HG03521 (cell line): Measurements from ENCODE around the gene CDR2.
"Not testable (repeated sequence)": the region's sequence is repeated elsewhere in the genome, so short reads cannot be mapped to it uniquely, and the experiment has no call there.

Source experiments
- ATAC-seq: cut with Tn5 transposase; IDR thresholded peaks from one replicate; pipeline ENCODE4 v1.9.1; 2021; ENCODE audit warnings: mild to moderate bottlenecking, moderate library complexity; ENCODE audit not compliant: unreplicated experiment

CDR2 gene

GRCh38 chr16:22353191-22353919, 21.1 kb downstream of the CDR2 start:
- ATAC-seq, result no peak

GRCh38 chr16:22352723-22353122, 21.7 kb downstream of the CDR2 start:
- ATAC-seq, result no peak

GRCh38 chr16:22352140-22352539, 22.3 kb downstream of the CDR2 start:
- no peak for ATAC-seq

- not testable (repeated sequence) for ATAC-seq
Measured at GRCh38 chr16:22351017-22351416, 23.4 kb downstream of the CDR2 start.

- ATAC-seq, result no peak
Measured at GRCh38 chr16:22348291-22348690, 26.1 kb downstream of the CDR2 start.

- no peak for ATAC-seq
Measured at GRCh38 chr16:22347100-22347820, 27.2 kb downstream of the CDR2 start.

GRCh38 chr16:22346483-22346882, 27.9 kb downstream of the CDR2 start:
- no peak for ATAC-seq

- no peak for ATAC-seq
Measured at GRCh38 chr16:22342082-22342481, 32.3 kb downstream of the CDR2 start.

- ATAC-seq, result no peak
Measured at GRCh38 chr16:22340945-22341344, 33.5 kb downstream of the CDR2 start.

GRCh38 chr16:22337849-22338635, 36.4 kb downstream of the CDR2 start:
- no peak for ATAC-seq

GRCh38 chr16:22337045-22337444, 37.4 kb downstream of the CDR2 start:
- no peak for ATAC-seq

GRCh38 chr16:22336581-22336980, 37.8 kb downstream of the CDR2 start:
- no peak for ATAC-seq

- ATAC-seq, result no peak
Measured at GRCh38 chr16:22335668-22336246, 38.7 kb downstream of the CDR2 start.

GRCh38 chr16:22333457-22333994, 40.9 kb downstream of the CDR2 start:
- ATAC-seq, result no peak

- ATAC-seq, result no peak
Measured at GRCh38 chr16:22330326-22330725, 44.1 kb downstream of the CDR2 start.

GRCh38 chr16:22329199-22329695, 45.2 kb downstream of the CDR2 start:
- no peak for ATAC-seq

- no peak for ATAC-seq
Measured at GRCh38 chr16:22328081-22328725, 46.2 kb downstream of the CDR2 start.

GRCh38 chr16:22327446-22327775, 47.0 kb downstream of the CDR2 start:
- ATAC-seq, result no peak

- no peak for ATAC-seq
Measured at GRCh38 chr16:22326771-22327445, 47.5 kb downstream of the CDR2 start.

- ATAC-seq, result no peak
Measured at GRCh38 chr16:22326369-22326652, 48.1 kb downstream of the CDR2 start.
